Neural cell (in vitro differentiated cells): ENCODE data around the gene MAGI2. TPM values are rescaled to one million over a fixed set of nuclear protein-coding genes. Genes with fewer than 3 reads are reported as not detected.

Source experiments
- H2AFZ ChIP-seq: fragments of 200-600, 300-800 bp; sonication (generic), shearing (Covaris generic); 2 replicates; pipeline ENCODE4 v1.6.0; 2014; ENCODE audit warnings: low read depth, mild to moderate bottlenecking, antibody characterized with exemption, low read length, moderate library complexity
- H3F3A ChIP-seq: fragments of 200-600 bp; shearing (Covaris generic); 2 replicates; pipeline ENCODE4 v1.6.1; 2016; ENCODE audit warnings: mild to moderate bottlenecking, moderate library complexity, mixed read lengths, antibody characterized with exemption, low read length; ENCODE audit not compliant: insufficient read depth, poor library complexity, severe bottlenecking
- H3K27ac ChIP-seq: fragments of 200-600, 300-800 bp; sonication (generic), shearing (Covaris generic); 2 replicates; pipeline ENCODE4 v1.5.1; 2014; ENCODE audit warnings: mild to moderate bottlenecking, low read length, moderate library complexity
- H3K27me3 ChIP-seq: fragments of 300-800, 200-600 bp; sonication (generic), shearing (Covaris generic); 2 replicates; pipeline ENCODE4 v1.6.0; 2014; ENCODE audit warnings: mild to moderate bottlenecking, low read depth, low read length, moderate library complexity; ENCODE audit not compliant: insufficient read depth
- H3K36me3 ChIP-seq: fragments of 300-800, 200-600 bp; sonication (generic), shearing (Covaris generic); 2 replicates; pipeline ENCODE4 v1.5.1; 2014; ENCODE audit warnings: mild to moderate bottlenecking, antibody characterized with exemption, low read length, moderate library complexity; ENCODE audit not compliant: insufficient read depth
- H3K4me2 ChIP-seq: fragments of 300-800, 200-600 bp; sonication (generic), shearing (Covaris generic); 2 replicates; pipeline ENCODE4 v1.6.0; 2014; ENCODE audit warnings: mild to moderate bottlenecking, low read length
- H3K4me3 ChIP-seq: fragments of 300-800, 200-600 bp; sonication (generic), shearing (Covaris generic); 2 replicates; pipeline ENCODE4 v1.5.1; 2014; ENCODE audit warnings: mild to moderate bottlenecking, low read length, moderate library complexity
- H3K79me2 ChIP-seq: fragments of 200-600 bp; shearing (Covaris generic); replicated peaks from 2 replicates; pipeline ENCODE4 v1.6.0; 2014; ENCODE audit warnings: mild to moderate bottlenecking, low read length, moderate library complexity; ENCODE audit not compliant: insufficient read depth
- H3K9ac ChIP-seq: fragments of 300-800, 200-600 bp; sonication (generic), shearing (Covaris generic); 2 replicates; pipeline ENCODE4 v1.6.1; 2016; ENCODE audit warnings: mild to moderate bottlenecking, low read length, mixed read lengths
- H3K9me2 ChIP-seq: fragments of 200-600 bp; shearing (Covaris generic); 2 replicates; pipeline ENCODE4 v1.6.1; 2016; ENCODE audit warnings: mild to moderate bottlenecking, low read length, mixed read lengths; ENCODE audit not compliant: insufficient read depth
- H3K9me3 ChIP-seq: fragments of 200-600, 300-800 bp; sonication (generic), shearing (Covaris generic); 2 replicates; pipeline ENCODE4 v1.6.1; 2016; ENCODE audit warnings: mild to moderate bottlenecking, mixed run types, low read length, moderate library complexity, mixed read lengths
- H4K20me1 ChIP-seq: fragments of 200-600 bp; shearing (Covaris generic); 2 replicates; pipeline ENCODE4 v1.6.1; 2016; ENCODE audit warnings: mild to moderate bottlenecking, mixed run types; ENCODE audit not compliant: insufficient read depth
- CTCF ChIP-seq: fragments of 450-650 bp; IDR thresholded peaks from 2 replicates; pipeline ENCODE4 v1.5.1; 2014; ENCODE audit warnings: antibody characterized with exemption, mild to moderate bottlenecking, moderate library complexity; ENCODE audit not compliant: poor library complexity, severe bottlenecking
- EP300 ChIP-seq: fragments of 450-650 bp; conservative IDR thresholded peaks from 2 replicates; pipeline ENCODE4 v1.6.1; 2014; ENCODE audit warnings: antibody characterized with exemption, mild to moderate bottlenecking, moderate library complexity; ENCODE audit not compliant: poor library complexity, severe bottlenecking
- EZH2 ChIP-seq: fragments of 200-600, 300-800 bp; shearing (Covaris generic), sonication (generic); IDR thresholded peaks from 2 replicates; pipeline ENCODE4 v1.6.1; 2014; ENCODE audit warnings: antibody characterized with exemption, low read length, borderline replicate concordance, mild to moderate bottlenecking; ENCODE audit not compliant: insufficient read depth, poor library complexity, severe bottlenecking
- MXI1 ChIP-seq: fragments of 450-650 bp; conservative IDR thresholded peaks from 2 replicates; pipeline ENCODE4 v1.6.1; 2014; ENCODE audit warnings: antibody characterized with exemption, mild to moderate bottlenecking; ENCODE audit not compliant: poor library complexity, severe bottlenecking
- POLR2AphosphoS5 ChIP-seq: IDR thresholded peaks from 2 replicates; pipeline ENCODE4 v1.6.1; 2012
- RAD21 ChIP-seq: fragments of 450-650 bp; conservative IDR thresholded peaks from 2 replicates; pipeline ENCODE4 v1.6.1; 2014; ENCODE audit warnings: antibody characterized with exemption, mild to moderate bottlenecking, moderate library complexity
- SMC3 ChIP-seq: fragments of 450-650 bp; conservative IDR thresholded peaks from 2 replicates; pipeline ENCODE4 v1.6.1; 2014; ENCODE audit warnings: antibody characterized with exemption, mild to moderate bottlenecking, moderate library complexity; ENCODE audit not compliant: poor library complexity
- TAF1 ChIP-seq: IDR thresholded peaks from 2 replicates; pipeline ENCODE4 v1.6.1; 2012; ENCODE audit warnings: low read depth
- polyA plus RNA-seq: library from polyadenylated mRNA; depleted of rRNA; stranded (reverse); fragments of >200 nt; gene quantifications from 2 replicates; pipeline ENCODE4 v1.2.3, GENCODE V29; 2014
- TF ChIP-seq, protein P1 (sequence below): IDR thresholded peaks from 2 replicates; pipeline ENCODE4 v1.6.1; 2012; ENCODE audit warnings: borderline replicate concordance

The MAGI2 gene
- polyA plus RNA-seq, 1 donor from 2014 or later = 19.3 TPM

GRCh38 chr7:78224923-78225322, 1228.5 kb downstream of the MAGI2 start:
- no peak for TF ChIP-seq CTCF
- TF ChIP-seq EP300 = no peak
- TF ChIP-seq, protein P1, sequence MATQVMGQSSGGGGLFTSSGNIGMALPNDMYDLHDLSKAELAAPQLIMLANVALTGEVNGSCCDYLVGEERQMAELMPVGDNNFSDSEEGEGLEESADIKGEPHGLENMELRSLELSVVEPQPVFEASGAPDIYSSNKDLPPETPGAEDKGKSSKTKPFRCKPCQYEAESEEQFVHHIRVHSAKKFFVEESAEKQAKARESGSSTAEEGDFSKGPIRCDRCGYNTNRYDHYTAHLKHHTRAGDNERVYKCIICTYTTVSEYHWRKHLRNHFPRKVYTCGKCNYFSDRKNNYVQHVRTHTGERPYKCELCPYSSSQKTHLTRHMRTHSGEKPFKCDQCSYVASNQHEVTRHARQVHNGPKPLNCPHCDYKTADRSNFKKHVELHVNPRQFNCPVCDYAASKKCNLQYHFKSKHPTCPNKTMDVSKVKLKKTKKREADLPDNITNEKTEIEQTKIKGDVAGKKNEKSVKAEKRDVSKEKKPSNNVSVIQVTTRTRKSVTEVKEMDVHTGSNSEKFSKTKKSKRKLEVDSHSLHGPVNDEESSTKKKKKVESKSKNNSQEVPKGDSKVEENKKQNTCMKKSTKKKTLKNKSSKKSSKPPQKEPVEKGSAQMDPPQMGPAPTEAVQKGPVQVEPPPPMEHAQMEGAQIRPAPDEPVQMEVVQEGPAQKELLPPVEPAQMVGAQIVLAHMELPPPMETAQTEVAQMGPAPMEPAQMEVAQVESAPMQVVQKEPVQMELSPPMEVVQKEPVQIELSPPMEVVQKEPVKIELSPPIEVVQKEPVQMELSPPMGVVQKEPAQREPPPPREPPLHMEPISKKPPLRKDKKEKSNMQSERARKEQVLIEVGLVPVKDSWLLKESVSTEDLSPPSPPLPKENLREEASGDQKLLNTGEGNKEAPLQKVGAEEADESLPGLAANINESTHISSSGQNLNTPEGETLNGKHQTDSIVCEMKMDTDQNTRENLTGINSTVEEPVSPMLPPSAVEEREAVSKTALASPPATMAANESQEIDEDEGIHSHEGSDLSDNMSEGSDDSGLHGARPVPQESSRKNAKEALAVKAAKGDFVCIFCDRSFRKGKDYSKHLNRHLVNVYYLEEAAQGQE = no peak
- no peak for TF ChIP-seq POLR2AphosphoS5
- no peak for TF ChIP-seq SMC3
- TF ChIP-seq EZH2 = no peak
- no peak for TF ChIP-seq RAD21
- TF ChIP-seq MXI1 = no peak
- TF ChIP-seq TAF1 = no peak
- no peaks in the 10 kb centered on the region for H3F3A ChIP-seq
- no peak overlapping the region for H2AFZ ChIP-seq
- no peaks in the 10 kb centered on the region for H3K79me2 ChIP-seq
- H3K9me2 ChIP-seq = no peaks in the 10 kb centered on the region
- no peaks in the 10 kb centered on the region for H3K9me3 ChIP-seq
- H3K4me3 ChIP-seq = no peak overlapping the region
- H3K27me3 ChIP-seq = no peaks in the 10 kb centered on the region
- H3K9ac ChIP-seq = no peak overlapping the region
- H4K20me1 ChIP-seq = no peaks in the 10 kb centered on the region
- H3K36me3 ChIP-seq = no peaks in the 10 kb centered on the region
- H3K4me2 ChIP-seq = no peak overlapping the region
- H3K27ac ChIP-seq = no peak overlapping the region

DNA sequence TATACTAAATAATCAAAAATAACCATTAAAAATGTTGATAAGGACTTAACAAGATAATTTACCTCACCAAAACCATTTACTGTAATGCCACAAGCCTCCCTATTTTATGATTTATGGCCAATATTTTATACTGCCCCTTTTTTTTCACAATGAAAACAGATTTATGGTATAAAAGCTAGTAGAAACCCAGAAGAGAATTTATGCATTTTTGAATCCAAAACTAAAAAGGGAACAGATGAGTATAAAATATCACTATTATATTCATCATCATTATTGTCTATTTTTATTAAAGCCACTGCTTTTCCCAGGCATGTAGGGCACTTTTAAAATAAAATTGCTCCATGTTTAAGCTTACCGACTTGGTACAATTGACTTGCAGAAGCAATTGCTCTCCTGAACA, 1229.9 kb downstream of the MAGI2 start:
- Histone ChIP-seq H3K9me2 (no peaks in the 10 kb centered on the region), H3K36me3 (no peaks in the 10 kb centered on the region), H3F3A (no peaks in the 10 kb centered on the region), H3K9me3 (no peaks in the 10 kb centered on the region), H2AFZ (no peak overlapping the region), H3K79me2 (no peaks in the 10 kb centered on the region), H3K27me3 (no peaks in the 10 kb centered on the region), H3K27ac (no peak overlapping the region), H3K4me3 (no peak overlapping the region), H4K20me1 (no peaks in the 10 kb centered on the region), H3K4me2 (no peak overlapping the region), H3K9ac (no peak overlapping the region)
- TF ChIP-seq, protein P1 = no peak
- TF ChIP-seq EP300 = no peak
- TF ChIP-seq RAD21 = no peak
- TF ChIP-seq EZH2 = no peak
- no peak for TF ChIP-seq MXI1
- TF ChIP-seq TAF1 = no peak
- no peak for TF ChIP-seq POLR2AphosphoS5
- no peak for TF ChIP-seq CTCF
- no peak for TF ChIP-seq SMC3
